Upper lobe of left lung (tissue), 4 donors: Measurements from ENCODE around the gene PARD3B.

Experiments
- POLR2A ChIP-seq, 4 donors: fragments of 450-650 bp; IDR thresholded peaks; one replicate each; pipeline ENCODE4 v1.5.1; 2016 to 2017; ENCODE audit warnings: antibody characterized with exemption in 4 of 4, mild to moderate bottlenecking in 2 of 4
- POLR2AphosphoS5 ChIP-seq, 2 donors: sonication (generic); formaldehyde crosslinking; IDR thresholded peaks; one replicate each; pipeline ENCODE4 v1.5.1; 2017; ENCODE audit warnings: antibody characterized with exemption in 2 of 2
- TF ChIP-seq, protein P1 (sequence below), 6 experiments: fragments of 450-650 bp in 4 of 6; fragments of 200-600 bp in 2 of 6; sonication (generic) in 2 of 6; IDR thresholded peaks; one replicate each; pipeline ENCODE4 v1.5.1; 2016 to 2019; ENCODE audit warnings: antibody characterized with exemption in 6 of 6

DNA sequence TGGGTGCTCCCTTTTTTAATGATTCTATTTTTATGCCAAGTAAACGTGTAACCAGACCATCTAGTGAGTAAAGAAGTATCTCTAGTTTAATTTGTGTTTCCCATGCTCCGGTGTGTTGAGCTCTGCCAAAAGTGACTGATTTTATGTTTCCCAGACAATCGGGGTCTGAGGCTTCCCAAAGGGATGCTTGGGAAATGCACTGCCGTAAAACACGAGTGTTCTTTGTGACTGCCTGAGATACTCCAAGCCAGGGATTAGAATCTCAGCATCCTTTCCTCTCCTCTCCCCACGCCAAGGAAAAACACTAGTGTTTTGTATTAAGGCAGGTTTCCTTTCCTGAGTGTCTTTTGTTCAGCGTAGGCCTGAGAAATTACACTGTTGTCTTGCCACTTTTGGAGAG, 956.6 kb downstream of the PARD3B start:
- TF ChIP-seq, protein P1, sequence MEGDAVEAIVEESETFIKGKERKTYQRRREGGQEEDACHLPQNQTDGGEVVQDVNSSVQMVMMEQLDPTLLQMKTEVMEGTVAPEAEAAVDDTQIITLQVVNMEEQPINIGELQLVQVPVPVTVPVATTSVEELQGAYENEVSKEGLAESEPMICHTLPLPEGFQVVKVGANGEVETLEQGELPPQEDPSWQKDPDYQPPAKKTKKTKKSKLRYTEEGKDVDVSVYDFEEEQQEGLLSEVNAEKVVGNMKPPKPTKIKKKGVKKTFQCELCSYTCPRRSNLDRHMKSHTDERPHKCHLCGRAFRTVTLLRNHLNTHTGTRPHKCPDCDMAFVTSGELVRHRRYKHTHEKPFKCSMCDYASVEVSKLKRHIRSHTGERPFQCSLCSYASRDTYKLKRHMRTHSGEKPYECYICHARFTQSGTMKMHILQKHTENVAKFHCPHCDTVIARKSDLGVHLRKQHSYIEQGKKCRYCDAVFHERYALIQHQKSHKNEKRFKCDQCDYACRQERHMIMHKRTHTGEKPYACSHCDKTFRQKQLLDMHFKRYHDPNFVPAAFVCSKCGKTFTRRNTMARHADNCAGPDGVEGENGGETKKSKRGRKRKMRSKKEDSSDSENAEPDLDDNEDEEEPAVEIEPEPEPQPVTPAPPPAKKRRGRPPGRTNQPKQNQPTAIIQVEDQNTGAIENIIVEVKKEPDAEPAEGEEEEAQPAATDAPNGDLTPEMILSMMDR (IDR thresholded peaks at IDR 0.05), result no peak
- TF ChIP-seq POLR2A (IDR thresholded peaks at IDR 0.05) (no peak), POLR2AphosphoS5 (IDR thresholded peaks at IDR 0.05) (no peak)
